Loucy (cell line): ENCODE results near the gene CACNA1S.

Source experiments
- EZH2phosphoT487 ChIP-seq: fragments of 200-600 bp; IDR thresholded peaks from 2 replicates; pipeline ENCODE4 v1.6.1; 2018; ENCODE audit warnings: antibody characterized with exemption, mild to moderate bottlenecking, moderate library complexity, borderline replicate concordance
- TF ChIP-seq, protein P1 (sequence below): fragments of 200-600 bp; sonication (generic); conservative IDR thresholded peaks from 2 replicates; pipeline ENCODE4 v1.5.1; 2014; ENCODE audit warnings: mild to moderate bottlenecking, antibody characterized with exemption, low read length

DNA sequence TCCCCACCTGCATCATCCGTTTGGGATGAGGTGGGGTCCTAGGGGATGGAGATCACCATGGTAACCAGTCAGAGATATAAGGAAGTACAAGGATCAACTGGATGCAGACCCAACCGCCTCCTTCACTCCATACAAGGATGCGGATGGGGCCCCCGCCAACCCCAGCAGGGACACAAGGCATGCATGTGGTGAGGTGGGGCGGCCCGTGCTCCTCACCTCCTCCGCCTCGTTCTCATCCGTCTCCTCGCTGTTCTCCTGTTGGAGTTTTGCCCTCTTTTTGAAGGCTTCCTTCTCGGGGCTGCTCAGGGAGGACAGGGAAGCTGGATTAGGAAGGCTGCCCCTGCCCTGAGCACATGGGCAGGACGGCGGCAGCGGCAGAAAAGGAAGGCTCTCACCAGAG lies 112.6 kb downstream of the CACNA1S start:
- TF ChIP-seq, protein P1, sequence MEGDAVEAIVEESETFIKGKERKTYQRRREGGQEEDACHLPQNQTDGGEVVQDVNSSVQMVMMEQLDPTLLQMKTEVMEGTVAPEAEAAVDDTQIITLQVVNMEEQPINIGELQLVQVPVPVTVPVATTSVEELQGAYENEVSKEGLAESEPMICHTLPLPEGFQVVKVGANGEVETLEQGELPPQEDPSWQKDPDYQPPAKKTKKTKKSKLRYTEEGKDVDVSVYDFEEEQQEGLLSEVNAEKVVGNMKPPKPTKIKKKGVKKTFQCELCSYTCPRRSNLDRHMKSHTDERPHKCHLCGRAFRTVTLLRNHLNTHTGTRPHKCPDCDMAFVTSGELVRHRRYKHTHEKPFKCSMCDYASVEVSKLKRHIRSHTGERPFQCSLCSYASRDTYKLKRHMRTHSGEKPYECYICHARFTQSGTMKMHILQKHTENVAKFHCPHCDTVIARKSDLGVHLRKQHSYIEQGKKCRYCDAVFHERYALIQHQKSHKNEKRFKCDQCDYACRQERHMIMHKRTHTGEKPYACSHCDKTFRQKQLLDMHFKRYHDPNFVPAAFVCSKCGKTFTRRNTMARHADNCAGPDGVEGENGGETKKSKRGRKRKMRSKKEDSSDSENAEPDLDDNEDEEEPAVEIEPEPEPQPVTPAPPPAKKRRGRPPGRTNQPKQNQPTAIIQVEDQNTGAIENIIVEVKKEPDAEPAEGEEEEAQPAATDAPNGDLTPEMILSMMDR, result no peak
- no peak for TF ChIP-seq EZH2phosphoT487
